Left cardiac atrium (tissue), 4 donors: ENCODE data around the gene MTHFD2L. TPM values are rescaled to one million over a fixed set of nuclear protein-coding genes. Genes with fewer than 3 reads are reported as not detected.
"Not testable (repeated sequence)": the region's sequence is repeated elsewhere in the genome, so short reads cannot be mapped to it uniquely, and the experiment has no call there.

Experiments used
- ATAC-seq, 2 donors: fragments of 200-7000 bp; cut with Tn5 transposase; one replicate each; pipeline ENCODE4 v1.9.1; 2020; ENCODE audit warnings: mild to moderate bottlenecking in 2 of 2, moderate library complexity in 2 of 2
- DNase-seq: peaks from one replicate; pipeline ENCODE4 v3.0.0-alpha.2; 2020
- intact Hi-C, 2 donors: fragments of 100-400 bp; cut with DNase I; formaldehyde crosslinking; loops; one replicate each; pipeline versions ENCODE4 v1.14.1 to v1.15.1; 2022 to 2023
- total RNA-seq, 2 donors: library from RNA; stranded (reverse); fragmentation: NEBNext Ultra II Directional; extraction: Animal tissue kit (Norgen Biotek cat#: 25700); gene quantifications; one replicate each; pipeline ENCODE4 v1.2.1, GENCODE V29; 2021
- donor health status: DM: no; HTN: yes; CAD: no.
- donor health status: DM: no; HTN: yes; CAD: no; lungs with severe emphysema.
- donor health status: DM: yes; HTN: yes; CAD: no.
- donor health status: Dilated cardiomyopathy.

MTHFD2L gene
- total RNA-seq, 2 donors from 2014 or later, result 9.2 to 11.7 TPM

DNA sequence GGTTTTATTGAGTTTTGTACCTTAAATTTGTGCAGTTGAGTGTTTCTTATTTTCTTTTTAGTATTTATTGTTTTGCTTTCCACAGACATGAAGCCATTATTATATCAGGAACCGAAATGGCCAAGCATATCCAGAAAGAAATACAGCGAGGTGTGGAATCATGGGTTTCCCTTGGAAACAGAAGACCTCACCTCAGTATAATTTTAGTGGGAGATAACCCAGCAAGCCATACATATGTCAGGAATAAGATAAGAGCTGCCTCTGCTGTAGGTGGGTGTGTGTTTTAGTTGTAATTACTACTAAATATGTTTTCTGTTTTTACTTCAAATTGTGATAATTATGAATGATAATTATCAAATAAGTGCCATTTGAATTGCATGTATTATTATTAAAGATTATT is 16.5 kb downstream of the MTHFD2L start:
- intact Hi-C loops, result no loop called here
- no peak for ATAC-seq

DNA sequence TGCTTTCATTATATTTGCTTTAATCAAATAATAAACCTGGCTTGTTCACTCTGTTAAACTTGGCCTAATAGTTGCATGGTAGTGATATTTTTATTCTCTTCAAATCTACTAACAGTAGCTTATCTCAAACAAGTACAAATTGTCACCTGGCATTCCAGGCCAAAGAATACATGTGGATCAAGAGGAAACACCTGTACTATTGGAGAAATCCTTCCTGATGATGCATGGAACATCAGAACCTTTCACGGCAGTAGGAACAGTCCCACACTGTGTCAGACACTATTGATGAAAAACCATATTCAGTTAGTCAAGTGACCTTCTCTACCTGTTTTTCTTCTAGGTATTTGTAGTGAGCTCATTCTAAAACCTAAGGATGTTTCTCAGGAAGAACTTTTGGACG is 17.0 kb downstream of the MTHFD2L start:
- intact Hi-C loops, result no loop called here
- DNase-seq, result no peak
- no peak for ATAC-seq

More for the DNA sequence above, 16.5 kb downstream of the MTHFD2L start:
- no peak for DNase-seq

DNA sequence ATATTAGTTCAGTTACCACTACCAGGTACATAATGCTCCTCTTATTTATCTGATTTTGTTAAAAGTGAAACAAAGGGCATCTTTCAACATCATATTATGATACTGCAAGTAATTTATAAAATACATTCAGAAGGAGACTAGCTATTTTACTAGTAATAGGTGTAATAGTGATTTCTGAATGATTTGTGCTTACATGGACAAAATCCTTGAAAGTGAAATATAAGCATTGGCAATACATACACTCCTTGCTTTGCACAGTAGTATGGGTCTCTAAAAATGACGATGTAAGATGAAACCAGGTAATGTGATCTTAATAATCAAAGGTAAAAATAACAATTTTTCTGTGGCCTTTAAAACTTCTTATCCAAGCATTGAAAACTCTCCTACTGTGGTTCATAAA is 17.5 kb downstream of the MTHFD2L start:
- ATAC-seq (no peak), DNase-seq (no peak)
- intact Hi-C loops, result no loop called here

DNA sequence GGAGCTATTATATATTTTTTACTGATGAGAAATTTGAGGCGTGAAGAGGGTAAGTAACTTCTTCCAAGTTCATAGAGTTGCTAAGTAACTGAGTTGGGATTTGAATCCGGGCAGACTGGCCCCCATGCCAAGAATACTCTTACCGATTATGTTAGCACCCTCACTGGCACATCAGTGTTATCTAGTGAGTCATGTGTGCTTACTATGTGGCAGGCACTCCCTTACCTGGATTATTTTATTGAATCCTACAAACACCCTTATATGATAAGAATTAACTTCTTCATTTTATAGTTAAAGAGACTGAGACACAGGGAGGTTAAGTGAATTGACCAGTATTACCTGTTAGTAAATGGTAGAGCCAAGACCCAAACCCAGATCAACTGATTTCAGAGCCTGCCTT is 20.9 kb downstream of the MTHFD2L start:
- intact Hi-C loops, result no loop called here
- ATAC-seq (no peak), DNase-seq (no peak)

DNA sequence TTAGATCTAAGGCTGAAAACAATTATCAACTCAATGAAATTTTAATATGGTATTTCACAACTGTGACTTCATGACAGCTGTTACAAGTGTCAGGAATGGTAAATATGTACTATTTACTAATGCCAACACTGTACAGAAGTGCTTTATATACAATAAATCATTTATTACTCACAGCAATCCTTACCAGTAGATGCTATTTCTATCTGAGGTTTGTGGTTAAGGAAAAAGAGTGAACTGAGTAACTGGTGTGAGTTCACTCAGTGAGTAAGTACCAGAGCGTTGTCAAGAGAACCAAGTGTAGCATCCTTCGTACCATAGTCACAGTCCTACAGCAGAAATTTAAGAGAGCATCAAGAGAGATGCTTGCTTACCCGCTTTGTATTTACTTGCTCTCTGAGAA is 23.3 kb downstream of the MTHFD2L start:
- intact Hi-C loops, result no loop called here
- DNase-seq, result no peak
- no peak for ATAC-seq

DNA sequence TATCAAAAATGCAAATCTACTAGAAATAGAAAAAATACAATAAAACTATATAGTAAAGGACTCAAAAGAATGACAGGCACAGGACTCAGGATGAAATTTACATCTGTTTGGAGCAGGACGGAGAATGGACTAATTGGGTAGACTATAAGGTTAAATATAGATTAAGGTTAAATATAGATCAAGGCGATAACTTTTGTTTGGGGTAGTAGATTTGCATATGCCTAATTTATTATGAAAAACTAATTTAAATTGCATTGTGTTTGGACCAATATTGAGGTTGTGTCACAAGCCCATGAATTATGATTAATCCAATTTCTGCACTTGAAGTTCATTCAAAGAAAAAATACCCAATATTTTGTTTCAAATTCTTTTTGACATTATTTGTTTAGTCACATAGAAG is 31.0 kb downstream of the MTHFD2L start:
- DNase-seq (no peak), ATAC-seq (no peak)
- intact Hi-C loops, result no loop called here

DNA sequence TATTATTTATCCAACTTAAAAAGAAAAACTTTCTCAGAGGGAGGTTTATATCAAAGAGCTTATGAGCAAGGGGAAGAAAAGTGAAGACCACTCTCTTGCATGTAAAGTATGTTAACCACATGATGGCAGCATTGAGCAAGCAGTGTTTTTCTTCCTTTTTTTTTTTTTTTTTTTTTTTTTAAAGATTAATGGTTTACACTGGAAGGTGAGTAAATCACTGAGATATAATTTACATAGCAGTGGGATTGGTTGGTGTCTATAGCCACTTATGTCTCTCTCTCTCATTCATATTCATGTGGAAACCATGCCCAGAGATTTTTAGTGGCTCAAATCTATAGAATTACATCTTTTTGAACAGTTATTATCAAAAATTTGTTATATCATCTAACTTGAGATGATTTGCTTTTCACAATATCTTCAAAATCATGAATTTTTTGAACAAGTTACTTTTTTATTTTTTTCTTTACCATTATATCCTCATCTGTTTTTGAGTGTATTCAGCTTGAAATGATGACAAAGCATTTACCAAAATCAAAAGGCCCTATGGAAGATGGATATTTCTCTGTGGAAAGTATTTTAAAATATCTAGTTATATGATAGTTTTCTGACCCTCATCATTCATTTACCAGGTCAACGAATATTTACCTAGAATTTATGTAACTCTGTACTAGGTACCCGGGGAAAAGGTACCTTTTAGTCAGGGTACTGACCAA is 31.6 kb downstream of the MTHFD2L start:
- DNase-seq (no peak), ATAC-seq (peak in 1 of 2 donors; percentile 43)
- intact Hi-C loops, result loop anchor here in 1 of 2 donors (5.0 to 10.0 kb wide), 2 partner anchors 123 to 485 kb away; no protein-coding TSS in a partner anchor

DNA sequence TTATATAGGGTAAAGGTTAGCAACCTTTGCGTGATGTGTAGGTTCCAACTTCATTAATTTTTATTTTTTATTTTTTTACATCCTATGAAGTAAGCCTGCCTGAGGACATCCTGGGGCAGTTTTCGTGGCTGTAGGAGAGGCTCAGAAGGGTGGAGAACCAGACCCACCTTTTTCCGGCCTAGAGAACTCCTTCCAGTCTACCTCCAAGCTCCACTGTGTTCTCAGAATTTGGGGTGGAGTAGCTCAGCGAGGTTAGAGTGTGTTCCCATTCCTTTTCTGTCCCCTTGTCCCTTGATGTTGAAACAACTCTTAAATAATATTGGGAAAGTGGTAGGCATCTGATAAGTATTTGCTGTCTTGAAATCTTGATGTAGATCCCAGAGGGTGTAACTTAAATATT is 32.4 kb downstream of the MTHFD2L start:
- intact Hi-C loops, result loop anchor here in 1 of 2 donors (5.0 to 10.0 kb wide), 2 partner anchors 122 to 484 kb away; no protein-coding TSS in a partner anchor
- no peak for DNase-seq
- ATAC-seq, result no peak

DNA sequence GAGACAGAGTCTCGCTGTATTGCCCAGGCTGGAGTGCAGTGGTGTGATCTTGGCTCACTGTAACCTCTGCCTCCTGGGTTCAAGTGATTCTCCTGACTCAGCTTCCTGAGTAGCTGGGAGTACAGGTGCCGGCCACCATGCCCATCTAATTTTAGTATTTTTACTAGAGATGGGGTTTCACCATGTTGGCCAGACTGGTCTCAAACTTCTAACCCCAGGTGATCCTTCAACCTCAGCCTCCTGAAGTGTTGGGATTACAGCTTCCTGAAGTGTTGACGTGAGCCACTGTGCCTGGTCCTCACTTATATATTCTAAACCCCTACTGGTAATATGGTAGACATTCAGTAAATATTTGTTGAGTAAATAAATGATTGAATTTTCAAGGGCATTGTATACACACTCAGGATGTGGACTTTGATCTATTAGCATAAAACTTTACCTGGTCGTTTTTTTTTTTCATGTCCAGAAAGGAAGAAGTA is 33.0 kb downstream of the MTHFD2L start:
- ATAC-seq (no peak), DNase-seq (no peak)
- intact Hi-C loops, result loop anchor here in 1 of 2 donors (5.0 to 10.0 kb wide), 2 partner anchors 121 to 484 kb away; no protein-coding TSS in a partner anchor

DNA sequence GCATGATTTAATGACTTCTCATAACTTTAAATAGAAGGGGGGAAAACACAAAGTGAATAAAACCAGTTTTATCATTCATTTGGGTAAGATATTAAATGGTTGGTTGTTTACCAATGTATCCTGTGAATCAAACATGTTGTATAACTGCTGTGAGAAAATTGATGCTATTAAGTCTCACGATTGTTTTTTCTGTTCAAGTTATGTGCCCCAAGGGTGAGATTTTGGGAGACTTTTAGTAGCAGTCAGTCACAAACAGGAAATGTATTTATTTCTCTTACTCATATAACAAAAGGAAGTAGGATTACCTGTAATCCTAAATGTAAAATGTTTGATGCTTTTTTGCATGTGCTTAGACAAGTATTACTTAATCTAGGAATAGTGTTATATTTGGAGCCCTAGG is 39.2 kb downstream of the MTHFD2L start:
- intact Hi-C loops, result loop anchor here in 1 of 2 donors (10.0 kb wide), 1 partner anchor 478 kb away; no protein-coding TSS in a partner anchor
- no peak for DNase-seq
- ATAC-seq, result no peak

DNA sequence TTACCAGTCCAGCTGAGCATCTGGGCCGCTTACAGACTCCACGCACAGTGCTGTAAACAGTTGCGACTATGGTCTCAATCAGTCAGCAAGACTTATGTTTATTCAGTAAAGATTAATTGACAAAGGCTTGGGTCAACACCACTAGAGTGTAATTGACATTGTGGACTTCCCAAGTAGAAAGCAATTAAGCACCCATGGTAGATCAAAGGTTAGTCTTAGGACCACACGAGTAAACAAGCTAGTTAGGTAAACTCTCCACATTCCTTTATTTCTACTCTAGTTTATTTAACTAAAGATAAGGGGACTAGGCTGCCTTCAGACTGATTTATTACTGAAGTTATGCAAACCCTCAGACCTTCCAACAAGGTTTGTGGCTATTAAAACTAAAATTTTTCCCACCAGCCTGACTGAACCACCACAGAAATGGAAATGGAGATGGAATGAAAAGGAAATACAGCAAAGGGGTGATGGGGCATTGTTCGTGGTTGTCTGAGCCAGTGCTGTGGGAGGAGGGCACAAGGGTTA is 44.2 kb downstream of the MTHFD2L start:
- no peak for ATAC-seq

DNA sequence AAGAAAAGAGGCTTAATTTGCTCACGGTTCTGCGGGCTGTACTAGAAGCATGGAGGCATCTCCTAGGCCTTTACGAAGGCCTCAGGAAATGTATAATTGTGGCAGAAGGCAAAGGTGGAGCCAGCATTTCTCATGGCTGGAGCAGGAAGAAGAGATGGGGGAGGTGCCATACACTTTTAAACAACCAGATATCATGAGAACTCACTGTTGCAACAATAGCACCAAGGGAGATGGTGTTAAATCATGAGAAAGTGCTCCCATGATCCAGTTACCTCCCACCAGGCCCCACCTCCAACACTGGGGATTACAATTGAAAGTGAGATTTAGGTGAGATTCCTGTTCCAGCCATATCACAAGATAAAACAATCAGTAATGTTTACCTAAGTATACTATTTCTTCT is 45.5 kb downstream of the MTHFD2L start:
- ATAC-seq, result no peak
- intact Hi-C loops, result no loop called here
- DNase-seq, result no peak

More for the DNA sequence above, 44.2 kb downstream of the MTHFD2L start:
- intact Hi-C loops, result no loop called here
- no peak for DNase-seq

DNA sequence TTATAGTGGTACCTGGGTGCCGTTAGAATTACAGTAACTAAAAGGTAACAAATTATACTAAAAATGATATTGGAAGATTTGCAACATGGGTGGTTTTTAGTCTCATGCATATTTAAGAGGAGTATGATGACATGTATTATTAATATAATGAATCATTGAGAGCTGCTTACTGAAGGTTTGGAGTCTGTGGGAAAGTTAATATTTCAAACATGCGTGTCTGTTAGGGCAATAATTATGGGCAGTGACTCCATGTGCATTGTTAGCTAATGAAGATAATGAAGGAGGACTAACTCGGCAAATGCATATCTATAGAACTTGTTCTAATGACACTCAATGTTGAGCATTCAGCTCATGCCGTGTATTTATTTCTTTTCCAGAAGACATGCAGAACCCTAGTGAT is 47.1 kb downstream of the MTHFD2L start:
- DNase-seq (no peak), ATAC-seq (no peak)
- intact Hi-C loops, result no loop called here

DNA sequence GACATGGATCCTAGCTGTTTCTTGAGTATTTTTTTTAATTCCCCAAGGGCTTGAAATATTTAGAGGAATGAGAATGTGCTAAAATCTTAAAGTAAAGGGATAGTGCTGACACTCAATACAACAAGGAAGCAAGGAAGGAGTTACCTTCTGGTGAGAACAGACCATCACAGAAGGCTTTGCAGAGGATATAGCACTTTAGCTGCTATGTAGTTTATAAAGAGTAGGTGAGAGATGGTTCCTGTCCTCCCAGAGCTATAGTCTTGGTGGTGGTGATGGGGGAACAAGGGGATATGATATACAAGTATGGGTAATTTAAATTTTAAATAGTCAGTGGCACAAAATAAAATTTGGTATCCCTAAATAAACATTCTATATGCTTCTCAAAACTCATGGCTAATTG is 47.6 kb downstream of the MTHFD2L start:
- intact Hi-C loops, result no loop called here
- ATAC-seq, result no peak
- DNase-seq, result no peak

DNA sequence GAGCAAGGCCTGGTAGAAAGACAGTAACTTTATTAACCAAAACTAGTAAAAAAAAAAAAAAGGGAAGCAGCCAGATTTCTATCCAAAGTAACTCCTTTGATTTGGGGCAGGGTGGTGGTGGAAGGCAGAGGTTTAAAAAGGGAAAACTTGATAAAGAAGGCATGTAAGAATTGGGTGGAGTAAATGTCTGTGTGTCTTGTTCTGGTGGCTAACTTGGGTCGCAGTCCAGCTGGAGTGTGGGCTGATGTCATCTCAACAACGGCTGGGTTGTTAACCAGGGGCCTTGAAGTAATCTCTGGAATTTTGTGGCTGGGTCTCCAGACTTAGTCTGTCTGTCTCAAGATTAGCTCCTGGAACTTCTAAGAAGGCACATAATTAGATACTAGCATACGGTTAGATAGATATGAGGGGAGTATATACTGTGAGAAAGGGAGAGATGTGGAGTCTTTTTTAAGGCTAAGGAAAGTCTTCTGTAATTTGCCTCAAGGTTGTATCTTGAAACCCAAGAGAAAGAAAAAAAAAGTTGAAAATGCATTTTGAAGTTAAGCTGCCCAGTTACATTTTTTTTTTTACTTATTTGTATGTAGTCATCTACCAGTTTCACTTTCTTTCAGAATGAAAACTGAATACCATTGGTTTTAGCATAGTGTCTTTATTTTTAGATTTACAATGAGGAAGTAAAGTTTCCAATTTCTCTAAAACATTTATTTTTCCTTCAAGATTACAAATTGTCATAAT is 48.3 kb downstream of the MTHFD2L start:
- intact Hi-C loops, result no loop called here
- ATAC-seq (peak in 1 of 2 donors; percentile 84), DNase-seq (peak; percentile 27)

DNA sequence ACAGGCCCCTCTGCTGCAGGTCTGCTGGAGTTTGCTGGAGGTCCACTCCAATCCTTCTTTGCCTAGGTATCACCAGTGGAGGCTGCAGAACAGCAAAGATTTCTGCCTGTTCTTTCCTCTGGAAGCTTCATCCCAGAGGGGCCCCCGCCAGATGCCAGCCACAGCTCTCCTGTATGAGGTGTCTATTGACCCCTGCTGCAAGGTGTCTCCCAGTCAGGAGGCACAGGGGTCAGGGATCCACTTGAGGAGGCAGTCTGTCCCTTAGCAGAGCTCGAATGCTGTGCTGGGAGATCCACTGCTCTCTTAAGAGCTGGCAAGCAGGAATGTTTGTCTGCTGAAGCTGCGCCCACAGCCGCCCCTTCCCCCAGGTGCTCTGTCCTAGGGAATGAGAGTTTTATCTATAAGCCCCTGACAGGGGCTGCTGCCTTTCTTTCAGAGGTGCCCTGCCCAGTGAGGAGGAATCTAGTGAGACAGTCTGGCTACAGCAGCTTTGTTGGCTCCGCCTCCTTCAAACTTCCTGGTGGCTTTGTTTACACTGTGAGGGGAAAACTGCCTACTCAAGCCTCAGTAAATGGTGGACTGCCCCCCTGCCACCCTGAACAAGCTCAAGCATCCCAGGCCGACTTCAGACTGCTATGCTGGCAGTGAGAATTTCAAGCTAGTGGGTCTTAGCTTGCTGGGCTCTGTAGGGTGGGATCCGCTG is 56.7 kb downstream of the MTHFD2L start:
- intact Hi-C loops, DNase-seq, ATAC-seq: not testable (repeated sequence)

DNA sequence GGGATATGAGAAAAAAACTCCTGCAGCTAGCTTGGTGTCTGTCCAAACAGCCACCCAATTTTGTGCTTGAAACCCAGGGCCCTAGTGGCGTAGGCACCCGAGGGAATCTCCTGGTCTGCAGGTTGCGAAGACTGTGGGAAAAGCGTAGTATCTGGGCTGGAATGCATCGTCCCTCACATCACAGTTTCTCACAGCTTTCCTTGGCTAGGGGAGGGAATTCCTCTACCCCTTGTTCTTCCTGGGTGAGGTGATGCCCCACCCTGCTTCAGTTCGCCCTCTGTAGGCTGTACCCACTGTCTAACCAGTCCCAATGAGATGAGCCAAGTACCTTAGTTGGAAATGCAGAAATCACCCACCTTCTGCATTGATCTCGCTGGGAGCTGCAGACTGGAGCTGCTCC is 57.3 kb downstream of the MTHFD2L start:
- DNase-seq, intact Hi-C loops, ATAC-seq: not testable (repeated sequence)

DNA sequence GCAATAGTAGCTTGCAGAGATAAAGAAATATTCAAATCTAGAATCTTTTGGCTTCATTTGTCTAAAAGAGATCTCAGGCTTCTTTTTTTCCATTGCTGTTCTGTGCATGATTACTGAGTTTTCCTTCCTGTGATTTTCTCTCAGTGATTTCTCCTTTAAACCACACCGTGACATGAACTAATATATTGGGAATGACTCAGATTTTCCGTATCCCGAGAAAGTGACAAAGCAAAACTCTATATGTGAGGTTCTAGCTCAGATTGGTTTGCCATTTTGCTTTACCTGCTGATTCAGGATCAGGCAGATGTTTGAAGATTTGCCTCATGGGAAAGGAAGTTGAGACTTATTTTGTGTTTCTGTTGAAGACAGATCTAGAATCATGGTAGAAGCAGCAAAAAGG is 59.4 kb downstream of the MTHFD2L start:
- intact Hi-C loops, result no loop called here
- ATAC-seq, result no peak
- DNase-seq, result no peak

DNA sequence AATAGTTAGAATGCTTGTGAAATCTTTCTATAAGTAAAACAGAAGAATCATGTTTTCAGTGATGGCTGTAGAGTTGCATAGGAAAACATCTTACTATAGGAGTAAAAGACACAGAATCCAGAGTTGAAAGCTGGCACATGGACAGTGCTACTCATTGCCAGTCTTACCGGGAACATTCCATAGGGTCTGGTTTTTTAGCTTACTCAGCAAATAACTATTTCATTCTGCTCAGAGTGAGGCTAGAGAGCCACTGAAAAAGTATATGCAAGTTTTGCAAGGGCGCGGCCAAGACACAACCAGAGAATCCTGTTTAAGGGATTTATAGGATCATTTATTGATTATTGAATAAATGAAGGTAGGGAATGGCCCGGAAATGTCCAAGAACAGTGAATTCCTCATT is 60.3 kb downstream of the MTHFD2L start:
- ATAC-seq (no peak), DNase-seq (no peak)
- intact Hi-C loops, result no loop called here
